ENCODE results near the gene QKI.

QKI gene

DNA sequence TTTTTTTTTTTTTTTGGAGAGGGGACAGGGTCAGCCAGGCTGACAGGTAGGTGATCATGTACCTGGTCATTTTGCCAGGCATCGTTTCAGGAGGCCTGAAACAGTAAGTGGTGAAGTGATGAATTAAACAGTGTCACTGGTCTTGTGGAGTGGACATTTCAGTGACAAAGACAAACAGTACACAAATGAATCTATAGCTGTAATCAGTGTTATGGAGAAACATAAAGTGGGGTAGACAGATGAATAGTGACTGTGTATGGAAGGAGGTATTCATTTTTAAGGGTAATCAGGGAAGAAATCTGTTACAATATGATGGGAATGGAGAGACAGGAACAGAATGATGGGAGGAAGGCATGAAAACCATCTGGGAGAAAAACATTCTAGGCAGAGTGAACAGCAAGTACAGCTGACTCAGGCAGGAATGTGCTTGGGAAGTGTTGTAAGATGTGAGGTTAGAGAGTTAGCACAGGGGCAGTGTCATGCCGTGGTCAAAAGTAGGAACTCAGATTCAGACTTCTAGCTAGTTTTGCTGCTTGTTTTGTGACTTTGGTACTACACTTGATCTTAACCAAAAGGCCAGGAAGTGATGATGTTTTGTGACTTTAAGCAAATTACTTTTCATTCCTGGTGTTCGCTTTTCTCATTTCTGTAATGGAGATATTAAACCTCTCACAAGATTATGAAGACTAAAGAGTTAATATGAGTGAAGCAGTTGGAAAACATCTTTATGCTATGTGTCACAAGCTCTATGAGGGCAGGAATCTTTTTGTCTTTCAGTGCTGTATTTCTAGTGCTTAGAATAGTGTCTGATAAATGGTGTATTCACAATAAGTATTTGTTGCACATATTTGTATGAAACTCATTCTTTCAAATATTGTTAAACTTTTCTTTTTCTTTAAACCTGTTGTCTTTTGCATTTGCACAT, 43.4 kb downstream of the QKI start:
- Mint-ChIP-seq H3K36me3 (ENCODE audit: low read depth) (peaks cover 86% of the 10 kb centered on the region), H3K27me3 (ENCODE audit: low read depth, poor library complexity) (no peaks in the 10 kb centered on the region), H3K4me3 (no peak overlapping the region), H3K9me3 (peaks cover 10% of the 10 kb centered on the region), H3K4me1 (peaks cover 5% of the 10 kb centered on the region), H3K27ac (peak overlapping the region; percentile 27)
- no peak for DNase-seq
- TF ChIP-seq, protein P1, sequence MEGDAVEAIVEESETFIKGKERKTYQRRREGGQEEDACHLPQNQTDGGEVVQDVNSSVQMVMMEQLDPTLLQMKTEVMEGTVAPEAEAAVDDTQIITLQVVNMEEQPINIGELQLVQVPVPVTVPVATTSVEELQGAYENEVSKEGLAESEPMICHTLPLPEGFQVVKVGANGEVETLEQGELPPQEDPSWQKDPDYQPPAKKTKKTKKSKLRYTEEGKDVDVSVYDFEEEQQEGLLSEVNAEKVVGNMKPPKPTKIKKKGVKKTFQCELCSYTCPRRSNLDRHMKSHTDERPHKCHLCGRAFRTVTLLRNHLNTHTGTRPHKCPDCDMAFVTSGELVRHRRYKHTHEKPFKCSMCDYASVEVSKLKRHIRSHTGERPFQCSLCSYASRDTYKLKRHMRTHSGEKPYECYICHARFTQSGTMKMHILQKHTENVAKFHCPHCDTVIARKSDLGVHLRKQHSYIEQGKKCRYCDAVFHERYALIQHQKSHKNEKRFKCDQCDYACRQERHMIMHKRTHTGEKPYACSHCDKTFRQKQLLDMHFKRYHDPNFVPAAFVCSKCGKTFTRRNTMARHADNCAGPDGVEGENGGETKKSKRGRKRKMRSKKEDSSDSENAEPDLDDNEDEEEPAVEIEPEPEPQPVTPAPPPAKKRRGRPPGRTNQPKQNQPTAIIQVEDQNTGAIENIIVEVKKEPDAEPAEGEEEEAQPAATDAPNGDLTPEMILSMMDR (IDR thresholded peaks at IDR 0.05), result no peak

GRCh38 chr6:163459007-163459406, 44.5 kb downstream of the QKI start:
- H3K4me1 Mint-ChIP-seq, result peaks cover 5% of the 10 kb centered on the region
- H3K36me3 Mint-ChIP-seq (ENCODE audit: low read depth), result peaks cover 97% of the 10 kb centered on the region

GRCh38 chr6:163459536-163459935, 45.0 kb downstream of the QKI start:
- DNase-seq, result no peak
- peaks cover 4% of the 10 kb centered on the region for H3K9me3 Mint-ChIP-seq
- H3K4me3 Mint-ChIP-seq, result no peak overlapping the region
- TF ChIP-seq, protein P1 (IDR thresholded peaks at IDR 0.05), result no peak
- peaks cover 5% of the 10 kb centered on the region for H3K4me1 Mint-ChIP-seq
- peaks cover 98% of the 10 kb centered on the region for H3K36me3 Mint-ChIP-seq (ENCODE audit: low read depth)
- H3K27me3 Mint-ChIP-seq (ENCODE audit: low read depth, poor library complexity), result no peaks in the 10 kb centered on the region
- H3K27ac Mint-ChIP-seq, result no peak overlapping the region

More at GRCh38 chr6:163459007-163459406, 44.5 kb downstream of the QKI start:
- TF ChIP-seq, protein P1 (IDR thresholded peaks at IDR 0.05), result no peak
- Mint-ChIP-seq H3K4me3 (no peak overlapping the region), H3K27me3 (ENCODE audit: low read depth, poor library complexity) (no peaks in the 10 kb centered on the region), H3K27ac (no peak overlapping the region), H3K9me3 (peaks cover 5% of the 10 kb centered on the region)
- DNase-seq, result no peak

- peaks cover 5% of the 10 kb centered on the region for H3K4me1 Mint-ChIP-seq
- H3K27me3 Mint-ChIP-seq (ENCODE audit: low read depth, poor library complexity), result no peaks in the 10 kb centered on the region
- no peak overlapping the region for H3K4me3 Mint-ChIP-seq
- no peak overlapping the region for H3K27ac Mint-ChIP-seq
- peaks cover 8% of the 10 kb centered on the region for H3K9me3 Mint-ChIP-seq
- TF ChIP-seq, protein P1 (IDR thresholded peaks at IDR 0.05), result no peak
- DNase-seq, result no peak
- peaks cover 98% of the 10 kb centered on the region for H3K36me3 Mint-ChIP-seq (ENCODE audit: low read depth)
Observed at GRCh38 chr6:163460307-163460782, 45.8 kb downstream of the QKI start.

DNA sequence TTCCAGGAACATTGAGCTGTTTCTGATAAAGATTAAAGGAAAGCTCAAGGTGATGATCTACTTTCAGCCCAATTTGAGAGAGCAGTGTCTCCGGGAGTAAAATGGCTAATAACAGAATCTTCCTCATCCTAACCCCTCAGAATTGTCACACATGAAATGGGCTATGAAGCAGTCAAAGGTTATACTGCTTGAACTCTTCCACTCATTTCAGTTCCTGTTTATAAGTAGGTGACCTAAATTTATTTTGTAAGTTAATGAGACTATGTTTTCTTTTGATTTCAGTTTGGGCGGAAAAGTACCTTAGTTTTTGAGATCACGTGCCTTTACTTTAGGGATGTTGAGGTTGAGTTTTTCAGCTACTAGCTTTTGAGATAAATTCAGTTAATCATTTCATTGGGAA, 47.2 kb downstream of the QKI start:
- Mint-ChIP-seq H3K27ac (no peak overlapping the region), H3K36me3 (ENCODE audit: low read depth) (peaks cover 98% of the 10 kb centered on the region), H3K4me1 (no peaks in the 10 kb centered on the region), H3K27me3 (ENCODE audit: low read depth, poor library complexity) (no peaks in the 10 kb centered on the region), H3K9me3 (peaks cover 18% of the 10 kb centered on the region), H3K4me3 (no peak overlapping the region)
- TF ChIP-seq, protein P1 (IDR thresholded peaks at IDR 0.05), result no peak
- DNase-seq, result no peak
